DND-41 (cell line): ENCODE data around the gene CAPG.

ENCODE experiments used
- ATAC-seq: fragments of 200-7000 bp; cut with Tn5 transposase; 3 replicates; pipeline ENCODE4 v1.9.1; 2021; ENCODE audit warnings: low read depth; ENCODE audit not compliant: insufficient read depth
- DNase-seq: peaks from one replicate; pipeline ENCODE4 v3.0.0-alpha.2; 2020
- H2AFZ ChIP-seq: 2 replicates; pipeline ENCODE4 v1.6.0; 2012; ENCODE audit warnings: low read depth, low read length
- H3K27ac ChIP-seq: 2 replicates; pipeline ENCODE4 v1.5.1; 2012; ENCODE audit warnings: low read length, inconsistent platforms
- H3K27me3 ChIP-seq: fragments of 200-600 bp; sonication (generic); 2 replicates; pipeline ENCODE4 v1.6.0; 2012; ENCODE audit warnings: low read length, mild to moderate bottlenecking, inconsistent platforms; ENCODE audit not compliant: insufficient read depth, poor library complexity
- H3K36me3 ChIP-seq: 2 replicates; pipeline ENCODE4 v1.5.1; 2012; ENCODE audit warnings: low read length, inconsistent platforms; ENCODE audit not compliant: insufficient read depth
- H3K4me1 ChIP-seq: 2 replicates; pipeline ENCODE4 v1.5.1; 2012; ENCODE audit warnings: mild to moderate bottlenecking, low read length; ENCODE audit not compliant: insufficient read depth
- H3K4me2 ChIP-seq: 2 replicates; pipeline ENCODE4 v1.6.0; 2012; ENCODE audit warnings: mild to moderate bottlenecking, moderate library complexity, low read length, inconsistent platforms; ENCODE audit not compliant: insufficient read depth
- H3K4me3 ChIP-seq, 2 experiments: fragments of 200-600 bp in 1 of 2; shearing (Covaris generic) in 1 of 2; 2 replicates each; pipeline ENCODE4 v1.5.1; 2012 to 2016; ENCODE audit warnings: inconsistent platforms in 2 of 2, low read length in 2 of 2, mild to moderate bottlenecking in 2 of 2, low read depth in 1 of 2, moderate library complexity in 1 of 2
- H3K79me2 ChIP-seq: 2 replicates; pipeline ENCODE4 v1.6.0; 2012; ENCODE audit warnings: low read length, inconsistent platforms; ENCODE audit not compliant: insufficient read depth
- H3K9ac ChIP-seq: 2 replicates; pipeline ENCODE4 v1.6.0; 2012; ENCODE audit warnings: low read depth, mild to moderate bottlenecking, inconsistent platforms, low read length, moderate library complexity
- H3K9me3 ChIP-seq: 2 replicates; pipeline ENCODE4 v1.5.1; 2012; ENCODE audit warnings: low read length, moderate library complexity, mild to moderate bottlenecking, inconsistent platforms; ENCODE audit not compliant: insufficient read depth, severe bottlenecking
- H4K20me1 ChIP-seq: 2 replicates; pipeline ENCODE4 v1.6.0; 2012; ENCODE audit warnings: low read length; ENCODE audit not compliant: insufficient read depth
- CTCF ChIP-seq: IDR thresholded peaks from 2 replicates; pipeline ENCODE4 v1.5.1; 2012; ENCODE audit warnings: borderline replicate concordance, low read length, moderate library complexity, mild to moderate bottlenecking; ENCODE audit not compliant: poor library complexity, severe bottlenecking; ENCODE audit errors: extremely low read depth
- EZH2 ChIP-seq: IDR thresholded peaks from 3 replicates; pipeline ENCODE4 v1.6.1; 2012; ENCODE audit warnings: borderline replicate concordance, low read depth, mild to moderate bottlenecking, moderate library complexity, low read length, inconsistent platforms; ENCODE audit not compliant: severe bottlenecking

The CAPG gene

GRCh38 chr2:85347599-85347998, 62.6 kb downstream of the CAPG start:
- peaks cover 71% of the 10 kb centered on the region for H3K36me3 ChIP-seq
- no peaks in the 10 kb centered on the region for H3K27me3 ChIP-seq
- no peak overlapping the region for H3K4me2 ChIP-seq
- H3K9ac ChIP-seq, result no peak overlapping the region
- ATAC-seq, result no peak
- no peaks in the 10 kb centered on the region for H3K9me3 ChIP-seq
- no peak overlapping the region for H3K27ac ChIP-seq
- peaks cover 8% of the 10 kb centered on the region for H3K79me2 ChIP-seq
- no peak for TF ChIP-seq EZH2
- no peak for TF ChIP-seq CTCF
- no peak for DNase-seq
- H3K4me1 ChIP-seq, result peaks cover 7% of the 10 kb centered on the region
- no peak overlapping the region for H2AFZ ChIP-seq
- 0 out of 2 replicates have a peak, but pooled peaks cover 2% of the 10 kb centered on the region for H4K20me1 ChIP-seq
- no peak overlapping the region for H3K4me3 ChIP-seq
